ENCODE data around the gene VWC2.

GRCh38 chr7:49766966-49767365 is 6.5 kb upstream of the VWC2 start:
- TF ChIP-seq CTCF (IDR thresholded peaks at IDR 0.05) (no peak), POLR2A (IDR thresholded peaks at IDR 0.05) (no peak)

Measured in esophagus squamous epithelium (tissue), 4 donors.